HuH-7 (cell line): ENCODE data around the gene ICOSLG.
"Not testable (repeated sequence)": the region's sequence is repeated elsewhere in the genome, so short reads cannot be mapped to it uniquely, and the experiment has no call there.

Experiments
- DNase-seq: peaks from one replicate; pipeline ENCODE4 v3.0.0; 2011; ENCODE audit warnings: low spot score

The ICOSLG gene

DNA sequence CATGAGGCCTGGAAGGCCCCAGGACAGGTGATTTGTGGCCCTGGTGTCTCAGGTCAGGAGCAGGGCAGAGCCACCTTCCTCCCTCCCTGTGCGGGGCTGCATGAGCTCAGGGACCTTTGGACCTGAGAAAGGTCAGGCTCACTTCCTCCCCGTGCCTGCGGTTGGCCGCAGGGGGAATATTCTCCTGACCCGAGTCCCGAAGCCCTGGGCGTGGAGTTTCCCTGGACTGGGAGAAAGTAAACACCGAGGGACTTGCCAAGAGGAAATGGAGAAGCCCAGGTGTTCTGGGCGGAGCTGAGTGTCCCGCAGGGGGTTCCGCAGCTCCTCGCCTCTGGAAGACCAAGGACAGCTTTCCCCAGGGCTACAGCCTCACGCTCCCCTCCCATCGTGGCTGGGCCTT is 64.6 kb downstream of the ICOSLG start:
- not testable (repeated sequence) for DNase-seq

DNA sequence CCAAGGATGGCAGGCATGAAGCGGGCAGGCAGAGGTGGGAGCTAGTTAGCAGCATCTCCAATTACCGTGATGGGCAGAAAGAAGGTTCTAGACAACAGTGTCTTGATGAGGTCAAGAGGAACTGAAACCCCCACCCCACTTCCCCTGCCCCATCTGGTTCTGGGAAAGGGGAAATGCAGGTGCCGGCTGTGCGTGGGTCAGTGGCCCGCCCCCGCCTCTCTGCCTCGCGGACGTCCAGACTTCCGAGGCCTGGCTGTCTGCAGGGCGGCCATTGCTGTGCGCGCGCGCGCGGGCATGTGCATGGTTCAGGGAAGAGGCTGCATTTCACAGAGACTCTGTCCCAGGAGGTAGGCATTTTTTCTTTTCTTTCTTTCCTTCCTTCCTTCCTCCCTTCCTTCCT is 65.6 kb downstream of the ICOSLG start:
- not testable (repeated sequence) for DNase-seq
